Measurements from ENCODE around the gene PRKAG1. TPM values are rescaled to one million over a fixed set of nuclear protein-coding genes. Genes with fewer than 3 reads are reported as not detected.

Gene PRKAG1
- total RNA-seq, 1 donor from 2014 or later, result 75.6 TPM

DNA sequence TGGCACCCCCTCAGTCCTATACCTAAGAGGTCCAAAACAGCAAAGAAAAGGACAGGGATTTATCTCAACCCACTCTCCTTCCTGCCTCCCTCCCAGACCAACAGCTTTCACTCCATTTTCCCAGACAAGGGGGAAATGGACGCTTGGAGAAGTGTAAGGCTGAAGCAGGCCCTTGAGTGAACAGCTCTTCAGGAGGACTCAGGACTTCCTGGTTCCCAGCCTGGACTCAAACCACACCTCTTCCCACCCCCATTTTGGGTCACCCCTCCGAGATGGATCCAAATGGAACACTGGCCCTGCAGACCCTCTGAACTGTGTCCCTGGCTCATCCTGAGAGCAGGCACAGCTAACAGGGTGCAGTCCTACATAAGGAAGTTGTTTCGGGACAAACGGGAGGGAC is 39.3 kb upstream of the PRKAG1 start:
- Mint-ChIP-seq H3K36me3 (ENCODE audit: unreplicated experiment) (peaks cover 21% of the 10 kb centered on the region), H3K27ac (ENCODE audit: unreplicated experiment) (peak overlapping the region; percentile 84), H3K27me3 (ENCODE audit: unreplicated experiment) (no peaks in the 10 kb centered on the region), H3K4me1 (ENCODE audit: unreplicated experiment) (peaks cover 50% of the 10 kb centered on the region), H3K9me3 (ENCODE audit: unreplicated experiment) (no peaks in the 10 kb centered on the region), H3K4me3 (ENCODE audit: unreplicated experiment) (peak overlapping the region; percentile 91)
- TF ChIP-seq, protein P1, sequence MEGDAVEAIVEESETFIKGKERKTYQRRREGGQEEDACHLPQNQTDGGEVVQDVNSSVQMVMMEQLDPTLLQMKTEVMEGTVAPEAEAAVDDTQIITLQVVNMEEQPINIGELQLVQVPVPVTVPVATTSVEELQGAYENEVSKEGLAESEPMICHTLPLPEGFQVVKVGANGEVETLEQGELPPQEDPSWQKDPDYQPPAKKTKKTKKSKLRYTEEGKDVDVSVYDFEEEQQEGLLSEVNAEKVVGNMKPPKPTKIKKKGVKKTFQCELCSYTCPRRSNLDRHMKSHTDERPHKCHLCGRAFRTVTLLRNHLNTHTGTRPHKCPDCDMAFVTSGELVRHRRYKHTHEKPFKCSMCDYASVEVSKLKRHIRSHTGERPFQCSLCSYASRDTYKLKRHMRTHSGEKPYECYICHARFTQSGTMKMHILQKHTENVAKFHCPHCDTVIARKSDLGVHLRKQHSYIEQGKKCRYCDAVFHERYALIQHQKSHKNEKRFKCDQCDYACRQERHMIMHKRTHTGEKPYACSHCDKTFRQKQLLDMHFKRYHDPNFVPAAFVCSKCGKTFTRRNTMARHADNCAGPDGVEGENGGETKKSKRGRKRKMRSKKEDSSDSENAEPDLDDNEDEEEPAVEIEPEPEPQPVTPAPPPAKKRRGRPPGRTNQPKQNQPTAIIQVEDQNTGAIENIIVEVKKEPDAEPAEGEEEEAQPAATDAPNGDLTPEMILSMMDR (IDR thresholded peaks at IDR 0.05), result no peak
- no peak for DNase-seq (ENCODE audit: extremely low spot score, unreplicated experiment)

DNA sequence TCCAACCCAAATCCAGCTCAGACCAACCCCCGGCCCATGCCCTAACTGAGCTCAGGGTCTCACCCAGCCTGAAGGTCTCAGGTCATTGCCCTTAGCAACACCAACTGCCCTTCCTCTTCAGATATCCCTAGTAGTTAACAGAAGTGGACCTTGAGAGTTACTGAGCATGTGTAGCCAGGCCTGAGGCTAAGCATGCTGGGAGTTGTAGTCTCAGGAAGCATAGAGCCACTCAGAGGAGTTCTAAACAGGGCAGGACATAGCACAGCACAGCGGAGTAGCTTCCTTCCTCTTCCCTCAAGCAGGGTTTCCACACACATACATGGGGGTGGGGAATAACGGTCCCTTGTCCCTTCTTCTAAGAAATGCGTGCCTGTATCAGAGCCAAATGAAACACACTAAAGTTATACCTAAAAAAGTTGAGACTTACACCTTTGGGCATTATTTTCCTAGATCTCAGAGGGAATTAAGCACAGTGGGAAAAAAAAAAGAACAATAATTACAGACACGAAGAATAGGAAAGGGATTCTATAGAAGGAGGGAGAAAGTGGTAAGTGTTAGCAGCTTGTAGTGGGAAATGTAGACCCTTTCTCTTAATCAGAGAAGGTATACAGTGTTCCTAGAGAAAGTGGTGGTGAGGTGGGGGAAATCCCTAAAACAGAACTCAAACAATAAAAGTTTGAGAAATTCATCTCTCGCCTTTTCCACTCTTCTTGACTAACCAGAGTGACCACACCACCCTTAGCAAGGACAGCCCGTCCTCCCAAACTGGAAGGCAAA is 37.6 kb upstream of the PRKAG1 start:
- Mint-ChIP-seq H3K4me3 (ENCODE audit: unreplicated experiment) (peak overlapping the region; percentile 91), H3K9me3 (ENCODE audit: unreplicated experiment) (no peaks in the 10 kb centered on the region), H3K27ac (ENCODE audit: unreplicated experiment) (peak overlapping the region; percentile 84), H3K36me3 (ENCODE audit: unreplicated experiment) (peaks cover 34% of the 10 kb centered on the region), H3K27me3 (ENCODE audit: unreplicated experiment) (no peaks in the 10 kb centered on the region), H3K4me1 (ENCODE audit: unreplicated experiment) (peaks cover 51% of the 10 kb centered on the region)
- DNase-seq (ENCODE audit: extremely low spot score, unreplicated experiment), result no peak
- TF ChIP-seq, protein P1 (IDR thresholded peaks at IDR 0.05), result no peak

DNA sequence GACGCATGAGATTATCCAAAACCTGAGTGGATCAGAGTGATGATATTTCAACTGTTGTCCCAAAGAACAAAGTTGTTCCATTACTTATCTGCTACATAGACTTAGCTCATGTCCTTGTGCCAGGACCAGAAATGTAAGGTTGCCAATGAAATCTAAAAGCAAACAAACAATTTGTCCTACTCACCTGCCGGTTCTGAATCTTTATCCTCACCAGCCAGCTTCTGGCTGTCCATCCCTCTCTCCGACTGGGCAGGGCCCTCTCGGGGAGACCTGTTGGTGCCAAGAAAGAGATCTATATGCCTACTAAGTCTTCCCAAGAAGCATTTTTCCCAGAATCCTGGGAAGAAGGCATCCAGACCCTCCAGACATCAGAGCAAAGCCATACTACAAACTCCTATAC is 36.5 kb upstream of the PRKAG1 start:
- Mint-ChIP-seq H3K4me1 (ENCODE audit: unreplicated experiment) (peaks cover 56% of the 10 kb centered on the region), H3K4me3 (ENCODE audit: unreplicated experiment) (no peak overlapping the region), H3K27me3 (ENCODE audit: unreplicated experiment) (no peaks in the 10 kb centered on the region), H3K27ac (ENCODE audit: unreplicated experiment) (no peak overlapping the region), H3K9me3 (ENCODE audit: unreplicated experiment) (no peaks in the 10 kb centered on the region), H3K36me3 (ENCODE audit: unreplicated experiment) (peaks cover 40% of the 10 kb centered on the region)
- DNase-seq (ENCODE audit: extremely low spot score, unreplicated experiment), result no peak
- TF ChIP-seq, protein P1 (IDR thresholded peaks at IDR 0.05), result no peak

DNA sequence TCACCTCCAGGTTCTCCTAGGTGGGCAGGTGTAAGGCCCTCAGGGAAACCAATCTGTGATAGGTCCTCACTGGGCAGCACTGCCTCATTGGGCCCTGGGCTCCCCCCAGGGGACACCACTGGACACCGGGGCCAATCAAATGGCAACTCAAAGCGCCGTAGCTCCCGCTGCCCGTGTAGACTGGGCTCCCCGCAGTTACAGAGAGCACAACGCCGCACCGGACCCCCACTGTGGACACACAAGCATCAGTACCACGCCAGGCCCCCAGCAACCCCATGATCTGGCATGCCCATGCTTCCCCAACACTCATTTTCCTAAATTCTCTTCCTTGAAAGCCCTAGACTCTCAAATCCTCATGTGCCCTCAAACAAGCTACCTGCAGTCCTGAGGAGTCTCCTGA is 35.9 kb upstream of the PRKAG1 start:
- DNase-seq (ENCODE audit: extremely low spot score, unreplicated experiment), result no peak
- Mint-ChIP-seq H3K36me3 (ENCODE audit: unreplicated experiment) (peaks cover 40% of the 10 kb centered on the region), H3K4me1 (ENCODE audit: unreplicated experiment) (peaks cover 62% of the 10 kb centered on the region), H3K27ac (ENCODE audit: unreplicated experiment) (peak overlapping the region; percentile 58), H3K9me3 (ENCODE audit: unreplicated experiment) (no peaks in the 10 kb centered on the region), H3K27me3 (ENCODE audit: unreplicated experiment) (no peaks in the 10 kb centered on the region), H3K4me3 (ENCODE audit: unreplicated experiment) (no peak overlapping the region)
- TF ChIP-seq, protein P1 (IDR thresholded peaks at IDR 0.05), result no peak

DNA sequence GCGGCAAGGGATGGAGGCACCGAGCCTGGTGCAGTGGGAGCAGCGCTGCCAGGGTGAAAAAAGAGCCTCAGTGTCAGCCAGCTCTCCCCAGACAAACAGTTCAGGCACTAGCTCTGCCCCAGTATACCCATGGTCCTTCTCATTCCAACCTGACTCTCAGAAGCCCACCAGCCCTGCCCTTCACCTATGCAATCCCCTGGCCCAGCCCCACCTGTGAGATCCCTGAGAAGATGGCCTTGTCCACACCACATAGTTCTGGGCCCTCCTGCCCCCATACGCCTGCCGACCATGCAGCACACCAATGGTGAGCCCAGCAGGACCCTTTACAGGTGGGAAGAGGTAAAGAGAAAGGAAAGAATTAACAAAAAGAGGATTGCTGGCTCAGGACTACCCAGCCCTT is 35.5 kb upstream of the PRKAG1 start:
- no peak overlapping the region for H3K4me3 Mint-ChIP-seq (ENCODE audit: unreplicated experiment)
- TF ChIP-seq, protein P1 (IDR thresholded peaks at IDR 0.05), result no peak
- peaks cover 41% of the 10 kb centered on the region for H3K36me3 Mint-ChIP-seq (ENCODE audit: unreplicated experiment)
- DNase-seq (ENCODE audit: extremely low spot score, unreplicated experiment), result no peak
- no peaks in the 10 kb centered on the region for H3K9me3 Mint-ChIP-seq (ENCODE audit: unreplicated experiment)
- peaks cover 64% of the 10 kb centered on the region for H3K4me1 Mint-ChIP-seq (ENCODE audit: unreplicated experiment)
- no peaks in the 10 kb centered on the region for H3K27me3 Mint-ChIP-seq (ENCODE audit: unreplicated experiment)
- no peak overlapping the region for H3K27ac Mint-ChIP-seq (ENCODE audit: unreplicated experiment)
